CD4-positive, alpha-beta memory T cell (primary cell): ENCODE measurements around the gene TRIM10. TPM values are rescaled to one million over a fixed set of nuclear protein-coding genes. Genes with fewer than 3 reads are reported as not detected.
A peak's percentile ranks its signal among the peaks of the same experiment; 100 is the strongest.

Source experiments
- CTCF ChIA-PET: fragments of 350-600 bp; sonication (Branson Sonifier 250); formaldehyde crosslinking; loops from one replicate; lab custom pipeline; 2021; ENCODE audit warnings: inconsistent platforms; ENCODE audit not compliant: partially characterized antibody; lab: Charles Lee
- POLR2A ChIA-PET: fragments of 350-600 bp; sonication (Branson Sonifier 250); formaldehyde crosslinking; loops from one replicate; lab custom pipeline; 2021; ENCODE audit not compliant: partially characterized antibody; lab: Charles Lee
- DNase-seq, 5 donors: peaks; one replicate each; pipeline versions ENCODE4 v3.0.0 to v3.0.0-alpha.2; 2020 to 2022; ENCODE audit warnings: mixed read lengths in 1 of 5
- H3K27ac ChIP-seq: one replicate; pipeline ENCODE4 v1.7.0; 2013; ENCODE audit warnings: low read depth, low read length
- H3K27me3 ChIP-seq: 2 replicates; pipeline ENCODE4 v1.7.0; 2013; ENCODE audit warnings: mild to moderate bottlenecking, low read length, moderate library complexity; ENCODE audit not compliant: insufficient read depth
- H3K36me3 ChIP-seq: 2 replicates; pipeline ENCODE4 v1.7.0; 2013; ENCODE audit warnings: mild to moderate bottlenecking, low read length, moderate library complexity; ENCODE audit not compliant: insufficient read depth
- H3K4me1 ChIP-seq: 2 replicates; pipeline ENCODE4 v1.7.0; 2013; ENCODE audit warnings: mild to moderate bottlenecking, low read length, moderate library complexity; ENCODE audit not compliant: insufficient read depth
- H3K4me3 ChIP-seq, 2 donors: one replicate each; pipeline ENCODE4 v1.7.0; 2013; ENCODE audit warnings: low read length in 2 of 2, mild to moderate bottlenecking in 1 of 2
- H3K9me3 ChIP-seq, 2 donors: one replicate each; pipeline ENCODE4 v1.7.0; 2013; ENCODE audit warnings: low read length in 2 of 2, control low read depth in 1 of 2; ENCODE audit not compliant: control insufficient read depth in 1 of 2
- H3K27ac Mint-ChIP-seq, 7 donors: one replicate each; pipeline ENCODE4 v1.8.0; 2020 to 2021; ENCODE audit warnings: mixed read lengths in 7 of 7, mild to moderate bottlenecking in 6 of 7, inconsistent platforms in 3 of 7, moderate library complexity in 3 of 7
- H3K27me3 Mint-ChIP-seq, 2 donors: one replicate each; pipeline ENCODE4 v1.8.0; 2020 to 2021; ENCODE audit warnings: mixed read lengths in 2 of 2
- H3K36me3 Mint-ChIP-seq, 2 donors: one replicate each; pipeline ENCODE4 v1.8.0; 2020 to 2021; ENCODE audit warnings: mixed read lengths in 2 of 2, inconsistent platforms in 1 of 2, mild to moderate bottlenecking in 1 of 2
- H3K4me1 Mint-ChIP-seq, 4 donors: one replicate each; pipeline ENCODE4 v1.8.0; 2020 to 2021; ENCODE audit warnings: mixed read lengths in 4 of 4, mild to moderate bottlenecking in 1 of 4
- H3K4me3 Mint-ChIP-seq, 8 donors: one replicate each; pipeline ENCODE4 v1.8.0; 2020 to 2021; ENCODE audit warnings: mixed read lengths in 8 of 8, mild to moderate bottlenecking in 7 of 8, moderate library complexity in 6 of 8, inconsistent platforms in 3 of 8
- H3K9me3 Mint-ChIP-seq, 8 donors: one replicate each; pipeline ENCODE4 v1.8.0; 2020 to 2021; ENCODE audit warnings: mixed read lengths in 8 of 8, mild to moderate bottlenecking in 5 of 8, inconsistent platforms in 3 of 8, moderate library complexity in 1 of 8
- intact Hi-C: fragments of 100-400 bp; cut with micrococcal nuclease; formaldehyde crosslinking; loops from one replicate; pipeline ENCODE4 v1.15.1; 2023
- polyA plus RNA-seq, 2 donors: library from polyadenylated mRNA; unstranded; fragments of 300-500 nt; fragmentation: Illumina TruSeq; gene quantifications; one replicate each; pipeline ENCODE4 v1.2.3, GENCODE V29; 2021
- total RNA-seq, 2 experiments: library from RNA; stranded (reverse); gene quantifications; one replicate each; pipeline ENCODE4 v1.2.3, GENCODE V29; 2021

Gene TRIM10
- total and polyA plus RNA-seq, 4 experiments from 2014 or later, result not detected

- no peaks in the 10 kb centered on the region for H3K9me3 Mint-ChIP-seq
- Histone ChIP-seq H3K9me3 (no peaks in the 10 kb centered on the region), H3K27ac (no peak overlapping the region), H3K4me1 (peaks cover 12% of the 10 kb centered on the region), H3K27me3 (no peaks in the 10 kb centered on the region), H3K36me3 (no peaks in the 10 kb centered on the region), H3K4me3 (no peak overlapping the region)
- H3K27ac Mint-ChIP-seq, result no peak overlapping the region
- H3K27me3 Mint-ChIP-seq, result peaks cover 1 to 12% of the 10 kb centered on the region in 2 donors
- no peaks in the 10 kb centered on the region for H3K36me3 Mint-ChIP-seq
- CTCF ChIA-PET, result no interaction called here
- intact Hi-C loops, result no loop called here
- POLR2A ChIA-PET, result no interaction called here
- no peak overlapping the region for H3K4me3 Mint-ChIP-seq
- no peak for DNase-seq
- H3K4me1 Mint-ChIP-seq, result peaks cover 10 to 21% (median 14%) of the 10 kb centered on the region in 4 donors
Observed at GRCh38 chr6:30163918-30164654, 3.1 kb upstream of the TRIM10 start.

GRCh38 chr6:30163090-30163917 lies 2.3 kb upstream of the TRIM10 start, which contains the start of gene TRIM15:
Gene TRIM15, plus strand, starts transcription at chr6:30163546. Its CDS starts 139 bp downstream, at chr6:30163685.
- Mint-ChIP-seq H3K4me1 (peaks cover 10 to 21% (median 14%) of the 10 kb centered on the region in 4 donors), H3K4me3 (peak within 1 kb of the TSS in 5 of 8 donors; percentile 11 to 51 (median 41)), H3K27me3 (peaks cover 2 to 13% of the 10 kb centered on the region in 2 donors), H3K27ac (peak within 1 kb of the TSS in 1 of 7 donors; percentile 67), H3K9me3 (no peaks in the 10 kb centered on the region), H3K36me3 (no peaks in the 10 kb centered on the region)
- H3K9me3 ChIP-seq, result no peaks in the 10 kb centered on the region
- intact Hi-C loops, result no loop called here
- H3K27ac ChIP-seq, result no peak within 1 kb of the TSS
- ChIA-PET CTCF (no interaction called here), POLR2A (no interaction called here)
- H3K27me3 ChIP-seq, result no peaks in the 10 kb centered on the region
- H3K36me3 ChIP-seq, result no peaks in the 10 kb centered on the region
- H3K4me1 ChIP-seq, result peaks cover 12% of the 10 kb centered on the region
- peak in 2 of 5 donors; percentile 24 to 49 for DNase-seq
- no peak within 1 kb of the TSS for H3K4me3 ChIP-seq

- no peak for DNase-seq
- Histone ChIP-seq H3K27me3 (no peaks in the 10 kb centered on the region), H3K36me3 (no peaks in the 10 kb centered on the region), H3K9me3 (no peaks in the 10 kb centered on the region), H3K4me1 (peaks cover 11% of the 10 kb centered on the region), H3K4me3 (no peak overlapping the region), H3K27ac (no peak overlapping the region)
- Mint-ChIP-seq H3K4me1 (peaks cover 8 to 16% (median 14%) of the 10 kb centered on the region in 4 donors), H3K4me3 (peak overlapping the region in 2 of 8 donors; percentile 1 to 41), H3K36me3 (no peaks in the 10 kb centered on the region), H3K27me3 (peaks cover 2 to 16% of the 10 kb centered on the region in 2 donors), H3K27ac (peak overlapping the region in 1 of 7 donors; percentile 67), H3K9me3 (no peaks in the 10 kb centered on the region)
- CTCF ChIA-PET, result no interaction called here
- intact Hi-C loops, result no loop called here
- POLR2A ChIA-PET, result no interaction called here
Observed at GRCh38 chr6:30162265-30163089, 1.5 kb upstream of the TRIM10 start.

- Histone ChIP-seq H3K36me3 (no peaks in the 10 kb centered on the region), H3K4me3 (no peak overlapping the region), H3K4me1 (peaks cover 5% of the 10 kb centered on the region), H3K9me3 (no peaks in the 10 kb centered on the region), H3K27me3 (no peaks in the 10 kb centered on the region), H3K27ac (no peak overlapping the region)
- POLR2A ChIA-PET, result no interaction called here
- intact Hi-C loops, result no loop called here
- DNase-seq, result no peak
- CTCF ChIA-PET, result no interaction called here
- Mint-ChIP-seq H3K9me3 (no peaks in the 10 kb centered on the region), H3K36me3 (no peaks in the 10 kb centered on the region), H3K4me3 (no peak overlapping the region), H3K27ac (no peak overlapping the region), H3K27me3 (peaks cover 11 to 29% of the 10 kb centered on the region in 2 donors), H3K4me1 (peaks cover 6 to 10% (median 7%) of the 10 kb centered on the region in 4 donors)
Observed at GRCh38 chr6:30160008-30160784, 815 bp downstream of the TRIM10 start.

DNA sequence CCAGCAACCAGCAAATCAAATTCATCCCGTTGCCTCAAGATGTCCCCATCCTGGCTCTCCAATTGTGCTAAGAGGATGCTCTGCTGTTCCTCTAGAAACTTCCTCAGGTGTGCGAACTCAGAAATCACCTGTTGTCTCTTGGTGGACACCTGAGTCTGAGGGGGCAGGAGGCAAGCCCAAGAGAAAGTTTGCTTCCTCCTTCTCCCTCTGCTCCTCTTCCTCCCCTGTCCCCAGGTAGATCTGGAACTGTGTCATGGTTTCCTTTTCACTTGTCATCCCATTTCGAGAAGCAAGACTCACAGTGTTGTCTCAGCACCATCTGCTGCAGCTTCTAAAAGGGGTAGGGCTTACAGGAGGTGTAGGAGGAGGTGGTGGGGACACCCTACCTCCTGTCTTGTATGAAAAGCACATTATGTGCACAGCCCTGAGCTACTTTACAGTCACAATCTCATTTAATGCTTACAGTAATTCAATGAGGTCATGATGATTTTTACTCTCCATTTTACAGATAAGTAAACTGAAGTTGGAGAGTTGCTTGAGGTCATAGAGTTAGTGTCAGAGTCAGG lies 2.5 kb downstream of the TRIM10 start:
- POLR2A ChIA-PET, result no interaction called here
- peaks cover 5% of the 10 kb centered on the region for H3K4me1 ChIP-seq

GRCh38 chr6:30157999-30158398 lies 3.0 kb downstream of the TRIM10 start:
- no peak overlapping the region for H3K27ac Mint-ChIP-seq
- H3K27me3 Mint-ChIP-seq, result peaks cover 17 to 48% of the 10 kb centered on the region in 2 donors
- Histone ChIP-seq H3K4me1 (peaks cover 1% of the 10 kb centered on the region), H3K9me3 (no peaks in the 10 kb centered on the region), H3K27ac (no peak overlapping the region), H3K27me3 (no peaks in the 10 kb centered on the region), H3K4me3 (no peak overlapping the region), H3K36me3 (no peaks in the 10 kb centered on the region)
- no peaks in the 10 kb centered on the region for H3K9me3 Mint-ChIP-seq
- intact Hi-C loops, result no loop called here
- ChIA-PET CTCF (no interaction called here), POLR2A (no interaction called here)
- H3K4me1 Mint-ChIP-seq, result peaks cover under 1 to 7% (median 5%) of the 10 kb centered on the region in 4 donors
- no peaks in the 10 kb centered on the region for H3K36me3 Mint-ChIP-seq
- no peak for DNase-seq
- H3K4me3 Mint-ChIP-seq, result no peak overlapping the region

More for the DNA sequence above, 2.5 kb downstream of the TRIM10 start:
- H3K9me3 ChIP-seq, result no peaks in the 10 kb centered on the region
- H3K27ac ChIP-seq, result no peak overlapping the region
- intact Hi-C loops, result no loop called here
- no peak for DNase-seq
- CTCF ChIA-PET, result no interaction called here
- Mint-ChIP-seq H3K9me3 (no peaks in the 10 kb centered on the region), H3K27ac (no peak overlapping the region), H3K4me3 (no peak overlapping the region), H3K36me3 (no peaks in the 10 kb centered on the region), H3K27me3 (peaks cover 17 to 43% of the 10 kb centered on the region in 2 donors), H3K4me1 (peaks cover 6 to 10% (median 7%) of the 10 kb centered on the region in 4 donors)
- H3K4me3 ChIP-seq, result no peak overlapping the region
- no peaks in the 10 kb centered on the region for H3K36me3 ChIP-seq
- H3K27me3 ChIP-seq, result no peaks in the 10 kb centered on the region
